Lower leg skin (tissue), 3 donors: ENCODE data around the gene NDEL1.

Experiments used
- POLR2A ChIP-seq, 2 donors: fragments of 450-650 bp; IDR thresholded peaks; one replicate each; pipeline ENCODE4 v1.6.1; 2016 to 2017; ENCODE audit warnings: antibody characterized with exemption in 2 of 2, mild to moderate bottlenecking in 1 of 2, moderate library complexity in 1 of 2
- TF ChIP-seq, protein P1 (sequence below), 3 donors: fragments of 450-650 bp; IDR thresholded peaks; one replicate each; pipeline ENCODE4 v1.5.1; 2016; ENCODE audit warnings: antibody characterized with exemption in 3 of 3, mild to moderate bottlenecking in 3 of 3, moderate library complexity in 2 of 3

- TF ChIP-seq, protein P1, sequence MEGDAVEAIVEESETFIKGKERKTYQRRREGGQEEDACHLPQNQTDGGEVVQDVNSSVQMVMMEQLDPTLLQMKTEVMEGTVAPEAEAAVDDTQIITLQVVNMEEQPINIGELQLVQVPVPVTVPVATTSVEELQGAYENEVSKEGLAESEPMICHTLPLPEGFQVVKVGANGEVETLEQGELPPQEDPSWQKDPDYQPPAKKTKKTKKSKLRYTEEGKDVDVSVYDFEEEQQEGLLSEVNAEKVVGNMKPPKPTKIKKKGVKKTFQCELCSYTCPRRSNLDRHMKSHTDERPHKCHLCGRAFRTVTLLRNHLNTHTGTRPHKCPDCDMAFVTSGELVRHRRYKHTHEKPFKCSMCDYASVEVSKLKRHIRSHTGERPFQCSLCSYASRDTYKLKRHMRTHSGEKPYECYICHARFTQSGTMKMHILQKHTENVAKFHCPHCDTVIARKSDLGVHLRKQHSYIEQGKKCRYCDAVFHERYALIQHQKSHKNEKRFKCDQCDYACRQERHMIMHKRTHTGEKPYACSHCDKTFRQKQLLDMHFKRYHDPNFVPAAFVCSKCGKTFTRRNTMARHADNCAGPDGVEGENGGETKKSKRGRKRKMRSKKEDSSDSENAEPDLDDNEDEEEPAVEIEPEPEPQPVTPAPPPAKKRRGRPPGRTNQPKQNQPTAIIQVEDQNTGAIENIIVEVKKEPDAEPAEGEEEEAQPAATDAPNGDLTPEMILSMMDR (IDR thresholded peaks at IDR 0.05), result no peak
- TF ChIP-seq POLR2A (IDR thresholded peaks at IDR 0.05), result no peak
These were observed 12.1 kb downstream of the NDEL1 start for GRCh38 chr17:8447799-8448198.
